Spleen (tissue), 7 donors: Measurements from ENCODE around the gene TSPAN18.

Source experiments
- POLR2A ChIP-seq, 3 donors: fragments of 450-650 bp; IDR thresholded peaks; one replicate each; pipeline ENCODE4 v1.5.1; 2017; ENCODE audit warnings: antibody characterized with exemption in 3 of 3, mild to moderate bottlenecking in 1 of 3
- POLR2AphosphoS5 ChIP-seq, 3 donors: sonication (generic); formaldehyde crosslinking; IDR thresholded peaks; one replicate each; pipeline ENCODE4 v1.5.1; 2017; ENCODE audit warnings: antibody characterized with exemption in 3 of 3
- TF ChIP-seq, protein P1 (sequence below), 11 experiments: fragments of 200-600 bp in 7 of 11; fragments of 450-650 bp in 4 of 11; sonication (generic) in 4 of 11; IDR thresholded peaks in 8 of 11; conservative IDR thresholded peaks in 3 of 11; 1 replicate in 7 of 11; 2 replicates in 4 of 11; pipeline versions ENCODE4 v1.4.0 to v1.8.0; 2016 to 2021; ENCODE audit warnings: antibody characterized with exemption in 11 of 11, inconsistent platforms in 4 of 11, mild to moderate bottlenecking in 1 of 11
- donor health status: DM: no; HTN: no; CAD: no; lungs with moderate emphysema.
- donor health status: DM: no; HTN: no; CAD: no.
- donor health status: DM: no; HTN: no; CAD: no.

DNA sequence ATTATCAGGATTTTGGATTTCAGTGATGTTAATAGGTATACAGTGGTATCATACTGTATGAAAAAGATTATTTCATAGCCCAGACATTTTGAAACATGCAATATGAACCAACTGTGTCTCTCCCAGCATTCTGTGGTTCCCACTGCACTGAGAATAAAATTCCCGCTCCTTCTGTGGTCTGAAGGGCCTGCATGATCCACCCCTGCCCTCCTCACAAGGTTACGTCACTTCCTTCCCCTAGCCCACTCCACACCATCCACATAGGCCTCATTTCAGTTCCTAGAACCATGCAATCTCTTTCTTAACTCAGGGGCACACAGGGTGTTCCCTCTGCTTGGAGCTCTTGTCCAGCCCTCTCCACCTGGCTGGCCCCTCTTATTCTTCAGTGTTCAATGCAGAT, 103.1 kb downstream of the TSPAN18 start:
- TF ChIP-seq, protein P1, sequence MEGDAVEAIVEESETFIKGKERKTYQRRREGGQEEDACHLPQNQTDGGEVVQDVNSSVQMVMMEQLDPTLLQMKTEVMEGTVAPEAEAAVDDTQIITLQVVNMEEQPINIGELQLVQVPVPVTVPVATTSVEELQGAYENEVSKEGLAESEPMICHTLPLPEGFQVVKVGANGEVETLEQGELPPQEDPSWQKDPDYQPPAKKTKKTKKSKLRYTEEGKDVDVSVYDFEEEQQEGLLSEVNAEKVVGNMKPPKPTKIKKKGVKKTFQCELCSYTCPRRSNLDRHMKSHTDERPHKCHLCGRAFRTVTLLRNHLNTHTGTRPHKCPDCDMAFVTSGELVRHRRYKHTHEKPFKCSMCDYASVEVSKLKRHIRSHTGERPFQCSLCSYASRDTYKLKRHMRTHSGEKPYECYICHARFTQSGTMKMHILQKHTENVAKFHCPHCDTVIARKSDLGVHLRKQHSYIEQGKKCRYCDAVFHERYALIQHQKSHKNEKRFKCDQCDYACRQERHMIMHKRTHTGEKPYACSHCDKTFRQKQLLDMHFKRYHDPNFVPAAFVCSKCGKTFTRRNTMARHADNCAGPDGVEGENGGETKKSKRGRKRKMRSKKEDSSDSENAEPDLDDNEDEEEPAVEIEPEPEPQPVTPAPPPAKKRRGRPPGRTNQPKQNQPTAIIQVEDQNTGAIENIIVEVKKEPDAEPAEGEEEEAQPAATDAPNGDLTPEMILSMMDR (IDR thresholded peaks at IDR 0.05 in 8 of 11, conservative IDR thresholded peaks at IDR 0.05 in 3 of 11) = no peak
- TF ChIP-seq POLR2A (IDR thresholded peaks at IDR 0.05) (no peak), POLR2AphosphoS5 (IDR thresholded peaks at IDR 0.05) (no peak)
